ENCODE data around the gene TNFSF13.

Gene TNFSF13

DNA sequence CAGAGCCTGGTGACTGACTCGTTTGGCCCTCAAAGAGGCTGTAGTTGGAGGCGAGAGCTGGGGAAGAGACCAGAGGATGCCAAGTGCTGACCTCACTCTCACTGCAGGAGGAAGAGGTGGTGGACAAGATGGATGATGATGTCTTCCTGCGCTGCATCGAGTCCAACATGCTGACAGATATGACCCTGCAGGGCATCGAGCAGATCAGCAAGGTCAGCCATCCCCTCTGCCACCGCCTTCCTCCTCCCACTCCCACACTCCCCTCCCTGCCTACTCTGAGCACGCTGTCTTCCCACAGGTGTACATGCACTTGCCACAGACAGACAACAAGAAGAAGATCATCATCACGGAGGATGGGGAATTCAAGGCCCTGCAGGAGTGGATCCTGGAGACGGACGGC lies 47.4 kb upstream of the TNFSF13 start:
- H2AFZ ChIP-seq (ENCODE audit: low read length) = no peak overlapping the region
- H3K4me1 ChIP-seq (ENCODE audit: low read length) = no peaks in the 10 kb centered on the region
- no peaks in the 10 kb centered on the region for H3K9me2 ChIP-seq (replicated peaks; ENCODE audit: insufficient read depth, low read length)
- no peak overlapping the region for H3K9ac ChIP-seq (ENCODE audit: low read length)
- peaks cover 12% of the 10 kb centered on the region for H3K36me3 ChIP-seq (replicated peaks; ENCODE audit: insufficient read depth, low read length)
- no peak overlapping the region for H3K4me3 ChIP-seq (ENCODE audit: low read length)
- H3K27me3 ChIP-seq (replicated peaks; ENCODE audit: insufficient read depth, low read length) = no peaks in the 10 kb centered on the region
- DNase-seq = no peak
- H3F3A ChIP-seq (ENCODE audit: insufficient read depth, low read length) = 0 out of 2 replicates have a peak, but pooled peaks cover 2% of the 10 kb centered on the region
- no peaks in the 10 kb centered on the region for H3K9me3 ChIP-seq (replicated peaks; ENCODE audit: insufficient read depth, low read length)
- no peak overlapping the region for H3K4me2 ChIP-seq (ENCODE audit: low read depth, low read length)
- H4K20me1 ChIP-seq (ENCODE audit: insufficient read depth, low read length) = no peaks in the 10 kb centered on the region
- no peak for TF ChIP-seq CTCF (IDR thresholded peaks at IDR 0.05; ENCODE audit: low read length)
- TF ChIP-seq EZH2phosphoT487 (IDR thresholded peaks at IDR 0.05; ENCODE audit: low read length) = no peak
- TF ChIP-seq EZH2 (optimal IDR thresholded peaks at IDR 0.05; ENCODE audit: low read depth, low read length) = no peak
- no peak overlapping the region for H3K27ac ChIP-seq (ENCODE audit: low read length)
- no peaks in the 10 kb centered on the region for H3K79me2 ChIP-seq (ENCODE audit: low read length)

DNA sequence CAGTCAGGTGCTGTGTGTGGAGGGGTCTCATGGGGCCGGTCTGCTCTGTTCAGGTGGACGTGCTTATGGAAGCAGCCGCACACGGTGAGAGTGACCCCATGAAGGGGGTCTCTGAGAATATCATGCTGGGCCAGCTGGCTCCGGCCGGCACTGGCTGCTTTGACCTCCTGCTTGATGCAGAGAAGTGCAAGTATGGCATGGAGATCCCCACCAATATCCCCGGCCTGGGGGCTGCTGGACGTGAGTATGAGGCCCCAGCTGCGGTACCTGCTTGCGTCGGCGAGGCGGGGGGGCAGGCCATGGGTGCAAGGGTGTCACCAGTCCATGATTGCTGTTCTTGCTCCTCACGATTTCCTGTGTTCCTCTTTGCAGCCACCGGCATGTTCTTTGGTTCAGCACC lies 46.4 kb upstream of the TNFSF13 start:
- H3K9me2 ChIP-seq (replicated peaks; ENCODE audit: insufficient read depth, low read length) = no peaks in the 10 kb centered on the region
- no peak overlapping the region for H3K9ac ChIP-seq (ENCODE audit: low read length)
- no peak for DNase-seq
- H3K79me2 ChIP-seq (ENCODE audit: low read length) = no peaks in the 10 kb centered on the region
- no peak overlapping the region for H3K27ac ChIP-seq (ENCODE audit: low read length)
- 0 out of 2 replicates have a peak, but pooled peaks cover 2% of the 10 kb centered on the region for H3F3A ChIP-seq (ENCODE audit: insufficient read depth, low read length)
- no peaks in the 10 kb centered on the region for H3K4me1 ChIP-seq (ENCODE audit: low read length)
- H3K4me2 ChIP-seq (ENCODE audit: low read depth, low read length) = no peak overlapping the region
- no peaks in the 10 kb centered on the region for H3K27me3 ChIP-seq (replicated peaks; ENCODE audit: insufficient read depth, low read length)
- no peaks in the 10 kb centered on the region for H3K9me3 ChIP-seq (replicated peaks; ENCODE audit: insufficient read depth, low read length)
- no peak overlapping the region for H2AFZ ChIP-seq (ENCODE audit: low read length)
- H4K20me1 ChIP-seq (ENCODE audit: insufficient read depth, low read length) = no peaks in the 10 kb centered on the region
- H3K36me3 ChIP-seq (replicated peaks; ENCODE audit: insufficient read depth, low read length) = peaks cover 12% of the 10 kb centered on the region
- TF ChIP-seq CTCF (IDR thresholded peaks at IDR 0.05; ENCODE audit: low read length) (no peak), EZH2phosphoT487 (IDR thresholded peaks at IDR 0.05; ENCODE audit: low read length) (no peak), EZH2 (optimal IDR thresholded peaks at IDR 0.05; ENCODE audit: low read depth, low read length) (no peak)
- no peak overlapping the region for H3K4me3 ChIP-seq (ENCODE audit: low read length)

DNA sequence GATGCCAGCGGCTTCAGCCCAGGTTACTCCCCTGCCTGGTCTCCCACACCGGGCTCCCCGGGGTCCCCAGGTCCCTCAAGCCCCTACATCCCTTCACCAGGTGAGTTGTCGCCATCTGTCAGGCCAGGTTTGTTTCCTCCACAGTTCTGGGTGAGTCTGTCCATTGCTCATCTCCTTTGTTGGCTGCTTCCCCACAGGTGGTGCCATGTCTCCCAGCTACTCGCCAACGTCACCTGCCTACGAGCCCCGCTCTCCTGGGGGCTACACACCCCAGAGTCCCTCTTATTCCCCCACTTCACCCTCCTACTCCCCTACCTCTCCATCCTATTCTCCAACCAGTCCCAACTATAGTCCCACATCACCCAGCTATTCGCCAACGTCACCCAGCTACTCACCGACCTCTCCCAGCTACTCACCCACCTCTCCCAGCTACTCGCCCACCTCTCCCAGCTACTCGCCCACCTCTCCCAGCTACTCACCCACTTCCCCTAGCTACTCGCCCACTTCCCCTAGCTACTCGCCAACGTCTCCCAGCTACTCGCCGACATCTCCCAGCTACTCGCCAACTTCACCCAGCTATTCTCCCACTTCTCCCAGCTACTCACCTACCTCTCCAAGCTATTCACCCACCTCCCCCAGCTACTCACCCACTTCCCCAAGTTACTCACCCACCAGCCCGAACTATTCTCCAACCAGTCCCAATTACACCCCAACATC lies 45.6 kb upstream of the TNFSF13 start:
- H4K20me1 ChIP-seq (ENCODE audit: insufficient read depth, low read length) = no peaks in the 10 kb centered on the region
- no peak overlapping the region for H3K4me3 ChIP-seq (ENCODE audit: low read length)
- H3K27me3 ChIP-seq (replicated peaks; ENCODE audit: insufficient read depth, low read length) = no peaks in the 10 kb centered on the region
- H3K9me2 ChIP-seq (replicated peaks; ENCODE audit: insufficient read depth, low read length) = no peaks in the 10 kb centered on the region
- H2AFZ ChIP-seq (ENCODE audit: low read length) = no peak overlapping the region
- no peaks in the 10 kb centered on the region for H3K79me2 ChIP-seq (ENCODE audit: low read length)
- no peaks in the 10 kb centered on the region for H3K4me1 ChIP-seq (ENCODE audit: low read length)
- 0 out of 2 replicates have a peak, but pooled peaks cover 2% of the 10 kb centered on the region for H3F3A ChIP-seq (ENCODE audit: insufficient read depth, low read length)
- H3K9ac ChIP-seq (ENCODE audit: low read length) = no peak overlapping the region
- peaks cover 11% of the 10 kb centered on the region for H3K36me3 ChIP-seq (replicated peaks; ENCODE audit: insufficient read depth, low read length)
- no peaks in the 10 kb centered on the region for H3K9me3 ChIP-seq (replicated peaks; ENCODE audit: insufficient read depth, low read length)
- no peak overlapping the region for H3K4me2 ChIP-seq (ENCODE audit: low read depth, low read length)
- DNase-seq = no peak
- no peak overlapping the region for H3K27ac ChIP-seq (ENCODE audit: low read length)
- TF ChIP-seq CTCF (IDR thresholded peaks at IDR 0.05; ENCODE audit: low read length) = no peak
- no peak for TF ChIP-seq EZH2phosphoT487 (IDR thresholded peaks at IDR 0.05; ENCODE audit: low read length)
- no peak for TF ChIP-seq EZH2 (optimal IDR thresholded peaks at IDR 0.05; ENCODE audit: low read depth, low read length)
